Mesenchymal stem cell (in vitro differentiated cells and primary cell): Measurements from ENCODE around the gene OR4C3. TPM values are rescaled to one million over a fixed set of nuclear protein-coding genes. Genes with fewer than 3 reads are reported as not detected.
"Not testable (repeated sequence)": the region's sequence is repeated elsewhere in the genome, so short reads cannot be mapped to it uniquely, and the experiment has no call there.

Source experiments
- DNase-seq: peaks from one replicate; pipeline ENCODE4 v3.0.0-alpha.2; 2013
- H2AFZ ChIP-seq: one replicate; pipeline ENCODE4 v1.6.1; 2013; ENCODE audit warnings: low read depth, mild to moderate bottlenecking, control low read depth, inconsistent platforms, low read length, moderate library complexity
- H2AK5ac ChIP-seq: 2 replicates; pipeline ENCODE4 v1.6.1; 2013; ENCODE audit warnings: low read length, moderate library complexity, mild to moderate bottlenecking, inconsistent platforms; ENCODE audit not compliant: severe bottlenecking
- H2BK120ac ChIP-seq: one replicate; pipeline ENCODE4 v1.6.1; 2013; ENCODE audit warnings: low read depth, mild to moderate bottlenecking, inconsistent platforms, low read length, moderate library complexity
- H2BK12ac ChIP-seq, 2 experiments: one replicate each; pipeline ENCODE4 v1.6.1; 2013; ENCODE audit warnings: inconsistent platforms in 2 of 2, low read length in 2 of 2, mild to moderate bottlenecking in 2 of 2, moderate library complexity in 2 of 2, control low read depth in 1 of 2
- H2BK15ac ChIP-seq: one replicate; pipeline ENCODE4 v1.6.1; 2013; ENCODE audit warnings: mild to moderate bottlenecking, low read depth, inconsistent platforms; ENCODE audit not compliant: poor library complexity, severe bottlenecking
- H2BK5ac ChIP-seq: 2 replicates; pipeline ENCODE4 v1.6.1; 2013; ENCODE audit warnings: low read depth, mild to moderate bottlenecking, low read length, control low read depth, inconsistent platforms; ENCODE audit not compliant: poor library complexity, severe bottlenecking
- H3K14ac ChIP-seq, 2 experiments: one replicate each; pipeline ENCODE4 v1.6.1; 2013; ENCODE audit warnings: inconsistent platforms in 2 of 2, low read length in 2 of 2, control low read depth in 1 of 2, mild to moderate bottlenecking in 1 of 2, moderate library complexity in 1 of 2
- H3K18ac ChIP-seq, 2 experiments: one replicate each; pipeline ENCODE4 v1.6.1; 2013; ENCODE audit warnings: inconsistent platforms in 2 of 2, low read length in 2 of 2, control low read depth in 1 of 2, low read depth in 1 of 2, mild to moderate bottlenecking in 1 of 2
- H3K23ac ChIP-seq, 2 experiments: one replicate each; pipeline ENCODE4 v1.6.1; 2013; ENCODE audit warnings: inconsistent platforms in 2 of 2, low read length in 2 of 2, mild to moderate bottlenecking in 2 of 2, moderate library complexity in 2 of 2, control low read depth in 1 of 2
- H3K27ac ChIP-seq: 2 replicates; pipeline ENCODE4 v1.5.1; 2013; ENCODE audit warnings: mild to moderate bottlenecking, moderate library complexity, low read length, control low read depth, inconsistent platforms; ENCODE audit not compliant: poor library complexity, severe bottlenecking
- H3K27me3 ChIP-seq, 2 experiments: 2 replicates each; pipeline versions ENCODE4 v1.6.1 to v1.7.0; 2013; ENCODE audit warnings: low read length in 2 of 2, mild to moderate bottlenecking in 2 of 2, moderate library complexity in 2 of 2, control low read depth in 1 of 2, inconsistent platforms in 1 of 2; ENCODE audit not compliant: control insufficient read depth in 1 of 2, insufficient read depth in 1 of 2
- H3K36me3 ChIP-seq, 2 experiments: 2 replicates each; pipeline versions ENCODE4 v1.6.1 to v1.7.0; 2013; ENCODE audit warnings: low read length in 2 of 2, control low read depth in 1 of 2, inconsistent platforms in 1 of 2, low read depth in 1 of 2, mild to moderate bottlenecking in 1 of 2; ENCODE audit not compliant: insufficient read depth in 2 of 2, control insufficient read depth in 1 of 2
- H3K4ac ChIP-seq, 2 experiments: one replicate each; pipeline ENCODE4 v1.6.1; 2013; ENCODE audit warnings: inconsistent platforms in 2 of 2, low read length in 2 of 2, mild to moderate bottlenecking in 2 of 2, moderate library complexity in 2 of 2, control low read depth in 1 of 2, low read depth in 1 of 2
- H3K4me1 ChIP-seq: 2 replicates; pipeline ENCODE4 v1.6.1; 2013; ENCODE audit warnings: low read depth, low read length, control low read depth; ENCODE audit not compliant: control insufficient read depth, insufficient read depth
- H3K4me2 ChIP-seq: 2 replicates; pipeline ENCODE4 v1.6.1; 2013; ENCODE audit warnings: low read length, mild to moderate bottlenecking, inconsistent platforms; ENCODE audit not compliant: poor library complexity, severe bottlenecking
- H3K4me3 ChIP-seq, 2 experiments: 2 replicates each; pipeline versions ENCODE4 v1.5.1 to v1.7.0; 2013; ENCODE audit warnings: low read length in 2 of 2, mild to moderate bottlenecking in 2 of 2, control low read depth in 1 of 2, low read depth in 1 of 2; ENCODE audit not compliant: insufficient read depth in 1 of 2
- H3K79me1 ChIP-seq: replicated peaks from 2 replicates; pipeline ENCODE4 v1.6.1; 2013; ENCODE audit warnings: mild to moderate bottlenecking, control low read depth, low read length, inconsistent platforms; ENCODE audit not compliant: poor library complexity, severe bottlenecking
- H3K9ac ChIP-seq: 2 replicates; pipeline ENCODE4 v1.7.0; 2013; ENCODE audit warnings: mild to moderate bottlenecking, low read length, moderate library complexity
- H3K9me3 ChIP-seq: 2 replicates; pipeline ENCODE4 v1.7.0; 2013; ENCODE audit warnings: mild to moderate bottlenecking, low read length; ENCODE audit not compliant: control insufficient read depth
- H4K8ac ChIP-seq: one replicate; pipeline ENCODE4 v1.6.1; 2013; ENCODE audit warnings: inconsistent platforms, mild to moderate bottlenecking, low read length, moderate library complexity
- H4K91ac ChIP-seq: one replicate; pipeline ENCODE4 v1.6.1; 2013; ENCODE audit warnings: mild to moderate bottlenecking, low read length, inconsistent platforms
- WGBS: methylation state at CpG from one replicate; pipeline ENCODE4 v1.1.7; 2013; ENCODE audit warnings: mixed read lengths; 5-methylcytosine and 5-hydroxymethylcytosine counted together
- polyA plus RNA-seq, 2 experiments: library from polyadenylated mRNA; stranded (reverse); fragments of 200-250 nt; gene quantifications; one replicate each; pipeline ENCODE4 v1.2.3, GENCODE V29; 2013

The OR4C3 gene
- not detected for polyA plus RNA-seq (2013, experiment 1 of 2)
- not detected for polyA plus RNA-seq (2013, experiment 2 of 2)

GRCh38 chr11:48324620-48325019 is at the start of gene OR4C3:
TSS of gene OR4C3 (plus strand) at chr11:48324920. CDS start at chr11:48325022, 102 bp downstream.
- H3K9me3 ChIP-seq, H2AK5ac ChIP-seq, H3K23ac ChIP-seq, DNase-seq, H3K4me2 ChIP-seq, H2AFZ ChIP-seq, H3K36me3 ChIP-seq, H3K79me1 ChIP-seq, H2BK15ac ChIP-seq, H3K18ac ChIP-seq, H2BK5ac ChIP-seq, H4K8ac ChIP-seq, H2BK120ac ChIP-seq, H3K9ac ChIP-seq, H2BK12ac ChIP-seq, H3K27ac ChIP-seq, H3K4me1 ChIP-seq, H3K4ac ChIP-seq, H3K27me3 ChIP-seq, H3K14ac ChIP-seq, H3K4me3 ChIP-seq, H4K91ac ChIP-seq: not testable (repeated sequence)

GRCh38 chr11:48305923-48306322 is 18.8 kb upstream of the OR4C3 start, which contains the start of gene OR4S1:
TSS of gene OR4S1 (plus strand) at chr11:48306223. CDS start at chr11:48306223, 0 bp downstream.
- no peak within 1 kb of the TSS for H2BK12ac ChIP-seq
- no peaks in the 10 kb centered on the region for H3K4me1 ChIP-seq
- H3K9ac ChIP-seq = no peak within 1 kb of the TSS
- no peak within 1 kb of the TSS for H2AFZ ChIP-seq
- H2BK120ac ChIP-seq = no peak within 1 kb of the TSS
- no peak within 1 kb of the TSS for H3K4me2 ChIP-seq
- H3K4ac ChIP-seq = no peak within 1 kb of the TSS
- H3K23ac ChIP-seq = no peak within 1 kb of the TSS
- H3K36me3 ChIP-seq = no peaks in the 10 kb centered on the region
- H3K79me1 ChIP-seq = no peaks in the 10 kb centered on the region
- no peak within 1 kb of the TSS for H3K18ac ChIP-seq
- H3K27me3 ChIP-seq = no peaks in the 10 kb centered on the region
- no peaks in the 10 kb centered on the region for H3K9me3 ChIP-seq
- no peak within 1 kb of the TSS for H2BK5ac ChIP-seq
- H3K27ac ChIP-seq = no peak within 1 kb of the TSS
- no peak within 1 kb of the TSS for H4K8ac ChIP-seq
- H2AK5ac ChIP-seq = no peak within 1 kb of the TSS
- no peak within 1 kb of the TSS for H3K4me3 ChIP-seq
- H2BK15ac ChIP-seq = no peak within 1 kb of the TSS
- no peak for DNase-seq
- no peak within 1 kb of the TSS for H3K14ac ChIP-seq
- H4K91ac ChIP-seq = no peak within 1 kb of the TSS
- WGBS = 25% methylated on average over 1 of the region's 1 CpG

- 34% methylated on average over 5 of the region's 5 CpGs for WGBS
- Histone ChIP-seq H3K14ac (no peak overlapping the region), H2AFZ (no peak overlapping the region), H2BK15ac (no peak overlapping the region), H4K91ac (no peak overlapping the region), H3K4ac (no peak overlapping the region), H2AK5ac (no peak overlapping the region), H3K27me3 (no peaks in the 10 kb centered on the region), H2BK120ac (no peak overlapping the region), H3K23ac (no peak overlapping the region), H3K27ac (no peak overlapping the region), H4K8ac (no peak overlapping the region), H3K18ac (no peak overlapping the region), H3K9ac (no peak overlapping the region), H2BK12ac (no peak overlapping the region), H3K4me1 (no peaks in the 10 kb centered on the region), H2BK5ac (no peak overlapping the region), H3K9me3 (no peaks in the 10 kb centered on the region), H3K79me1 (no peaks in the 10 kb centered on the region), H3K4me3 (no peak overlapping the region), H3K36me3 (no peaks in the 10 kb centered on the region), H3K4me2 (no peak overlapping the region)
- DNase-seq = peak; percentile 30
These were observed 16.8 kb upstream of the OR4C3 start for GRCh38 chr11:48307760-48308386.

- not testable (repeated sequence) for H3K4me1 ChIP-seq, H2BK12ac ChIP-seq, H3K4me3 ChIP-seq, H3K23ac ChIP-seq, H3K27ac ChIP-seq, H3K27me3 ChIP-seq, H2AFZ ChIP-seq, H4K91ac ChIP-seq, DNase-seq, H2BK120ac ChIP-seq, H3K9me3 ChIP-seq, H4K8ac ChIP-seq, H3K9ac ChIP-seq, H3K18ac ChIP-seq, H3K79me1 ChIP-seq, H2BK5ac ChIP-seq, H3K4ac ChIP-seq, H3K36me3 ChIP-seq, H2AK5ac ChIP-seq, H2BK15ac ChIP-seq, H3K4me2 ChIP-seq, H3K14ac ChIP-seq
- WGBS = 60% methylated on average over 1 of the region's 2 CpGs
These were observed 11.1 kb upstream of the OR4C3 start for GRCh38 chr11:48313590-48313989.
